Measurements from ENCODE around the gene IFIT2.

DNA sequence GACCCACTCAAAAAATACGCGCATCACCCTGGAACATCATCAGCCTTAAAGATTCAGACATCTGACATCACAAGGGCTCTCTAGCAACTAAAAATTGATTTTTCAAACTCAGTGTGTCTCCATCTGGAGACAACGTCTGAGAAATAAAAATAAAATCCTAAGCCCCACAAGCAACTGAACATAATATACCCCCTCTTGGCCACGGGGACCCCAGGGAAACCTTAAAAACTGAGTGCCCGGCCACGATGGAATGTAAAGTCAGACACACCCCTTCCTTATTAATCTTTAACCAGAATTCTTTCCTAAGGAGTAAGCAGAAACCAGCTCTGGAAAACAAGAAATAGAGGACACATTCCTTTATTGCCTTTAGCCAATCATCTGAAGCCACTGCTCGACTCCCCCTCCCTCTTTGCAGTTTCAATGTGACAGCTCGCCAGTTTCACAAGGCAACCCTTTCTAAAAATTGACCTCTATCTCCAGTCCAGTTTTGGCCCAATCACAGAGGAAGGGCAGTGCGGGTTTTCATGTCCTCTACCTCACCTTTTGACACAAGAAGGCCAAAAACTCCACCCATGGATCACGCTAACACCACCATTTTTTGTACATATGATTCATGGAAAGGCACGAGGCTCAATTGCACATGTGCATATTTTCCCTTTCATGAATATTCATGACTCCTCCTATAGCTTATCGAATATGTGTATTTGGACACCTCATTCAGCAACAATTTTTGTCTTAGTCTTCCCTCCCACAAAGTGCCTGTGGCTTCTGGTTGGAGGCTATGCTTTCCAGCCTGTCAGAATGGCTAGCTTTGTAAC lies 50.1 kb downstream of the IFIT2 start:
- TF ChIP-seq, protein P1, sequence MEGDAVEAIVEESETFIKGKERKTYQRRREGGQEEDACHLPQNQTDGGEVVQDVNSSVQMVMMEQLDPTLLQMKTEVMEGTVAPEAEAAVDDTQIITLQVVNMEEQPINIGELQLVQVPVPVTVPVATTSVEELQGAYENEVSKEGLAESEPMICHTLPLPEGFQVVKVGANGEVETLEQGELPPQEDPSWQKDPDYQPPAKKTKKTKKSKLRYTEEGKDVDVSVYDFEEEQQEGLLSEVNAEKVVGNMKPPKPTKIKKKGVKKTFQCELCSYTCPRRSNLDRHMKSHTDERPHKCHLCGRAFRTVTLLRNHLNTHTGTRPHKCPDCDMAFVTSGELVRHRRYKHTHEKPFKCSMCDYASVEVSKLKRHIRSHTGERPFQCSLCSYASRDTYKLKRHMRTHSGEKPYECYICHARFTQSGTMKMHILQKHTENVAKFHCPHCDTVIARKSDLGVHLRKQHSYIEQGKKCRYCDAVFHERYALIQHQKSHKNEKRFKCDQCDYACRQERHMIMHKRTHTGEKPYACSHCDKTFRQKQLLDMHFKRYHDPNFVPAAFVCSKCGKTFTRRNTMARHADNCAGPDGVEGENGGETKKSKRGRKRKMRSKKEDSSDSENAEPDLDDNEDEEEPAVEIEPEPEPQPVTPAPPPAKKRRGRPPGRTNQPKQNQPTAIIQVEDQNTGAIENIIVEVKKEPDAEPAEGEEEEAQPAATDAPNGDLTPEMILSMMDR (conservative IDR thresholded peaks at IDR 0.05; ENCODE audit: low read length) = no peak
- TF ChIP-seq EZH2phosphoT487 (IDR thresholded peaks at IDR 0.05; ENCODE audit: borderline replicate concordance, low read depth, low read length) = no peak

Measured in OCI-LY7 (cell line).